Esophagus squamous epithelium (tissue), 4 donors: ENCODE measurements around the gene EXOC3L4.

Source experiments
- POLR2A ChIP-seq, 4 donors: fragments of 450-650 bp; IDR thresholded peaks; one replicate each; pipeline ENCODE4 v1.6.1; 2017; ENCODE audit warnings: antibody characterized with exemption in 4 of 4, mild to moderate bottlenecking in 4 of 4, moderate library complexity in 3 of 4
- TF ChIP-seq, protein P1 (sequence below), 6 experiments: fragments of 450-650 bp in 4 of 6; fragments of 200-600 bp in 2 of 6; sonication (generic) in 2 of 6; IDR thresholded peaks; one replicate each; pipeline ENCODE4 v1.5.1; 2016 to 2019; ENCODE audit warnings: antibody characterized with exemption in 6 of 6, mild to moderate bottlenecking in 4 of 6, moderate library complexity in 4 of 6

DNA sequence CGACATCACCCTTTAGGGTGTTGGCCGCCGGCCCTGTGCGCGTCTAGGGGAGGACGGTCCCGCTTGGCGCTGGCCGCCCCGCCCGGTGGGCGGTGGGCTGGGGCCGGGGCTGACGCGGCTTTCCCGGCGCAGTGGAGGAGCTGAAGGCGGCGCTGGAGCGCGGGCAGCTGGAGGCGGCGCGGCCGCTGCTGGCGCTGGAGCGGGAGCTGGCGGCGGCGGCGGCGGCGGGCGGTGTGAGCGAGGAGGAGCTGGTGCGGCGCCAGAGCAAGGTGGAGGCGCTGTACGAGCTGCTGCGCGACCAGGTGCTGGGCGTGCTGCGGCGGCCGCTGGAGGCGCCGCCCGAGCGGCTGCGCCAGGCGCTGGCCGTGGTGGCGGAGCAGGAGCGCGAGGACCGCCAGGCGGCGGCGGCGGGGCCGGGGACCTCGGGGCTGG lies 32.4 kb downstream of the EXOC3L4 start:
- TF ChIP-seq POLR2A (IDR thresholded peaks at IDR 0.05): no peak
- TF ChIP-seq, protein P1, sequence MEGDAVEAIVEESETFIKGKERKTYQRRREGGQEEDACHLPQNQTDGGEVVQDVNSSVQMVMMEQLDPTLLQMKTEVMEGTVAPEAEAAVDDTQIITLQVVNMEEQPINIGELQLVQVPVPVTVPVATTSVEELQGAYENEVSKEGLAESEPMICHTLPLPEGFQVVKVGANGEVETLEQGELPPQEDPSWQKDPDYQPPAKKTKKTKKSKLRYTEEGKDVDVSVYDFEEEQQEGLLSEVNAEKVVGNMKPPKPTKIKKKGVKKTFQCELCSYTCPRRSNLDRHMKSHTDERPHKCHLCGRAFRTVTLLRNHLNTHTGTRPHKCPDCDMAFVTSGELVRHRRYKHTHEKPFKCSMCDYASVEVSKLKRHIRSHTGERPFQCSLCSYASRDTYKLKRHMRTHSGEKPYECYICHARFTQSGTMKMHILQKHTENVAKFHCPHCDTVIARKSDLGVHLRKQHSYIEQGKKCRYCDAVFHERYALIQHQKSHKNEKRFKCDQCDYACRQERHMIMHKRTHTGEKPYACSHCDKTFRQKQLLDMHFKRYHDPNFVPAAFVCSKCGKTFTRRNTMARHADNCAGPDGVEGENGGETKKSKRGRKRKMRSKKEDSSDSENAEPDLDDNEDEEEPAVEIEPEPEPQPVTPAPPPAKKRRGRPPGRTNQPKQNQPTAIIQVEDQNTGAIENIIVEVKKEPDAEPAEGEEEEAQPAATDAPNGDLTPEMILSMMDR (IDR thresholded peaks at IDR 0.05): peak in 4 of 6 experiments; percentile 13 to 52 (median 30)
